Trophoblast cell (in vitro differentiated cells and primary cell): ENCODE data around the gene PROCR.
"Not testable (repeated sequence)": the region's sequence is repeated elsewhere in the genome, so short reads cannot be mapped to it uniquely, and the experiment has no call there.

Experiments
- DNase-seq, 2 donors: peaks; one replicate each; pipeline ENCODE4 v3.0.0-alpha.2; 2016
- H2AFZ ChIP-seq: 2 replicates; pipeline ENCODE4 v1.6.1; 2013; ENCODE audit warnings: low read length, moderate library complexity, mild to moderate bottlenecking; ENCODE audit not compliant: insufficient read depth, poor library complexity
- H2AK5ac ChIP-seq: 2 replicates; pipeline ENCODE4 v1.6.1; 2013; ENCODE audit warnings: mild to moderate bottlenecking, low read length
- H2BK120ac ChIP-seq: 2 replicates; pipeline ENCODE4 v1.6.1; 2013; ENCODE audit warnings: low read length, mild to moderate bottlenecking, moderate library complexity; ENCODE audit not compliant: insufficient read depth, poor library complexity
- H2BK12ac ChIP-seq: 2 replicates; pipeline ENCODE4 v1.6.1; 2013; ENCODE audit warnings: mild to moderate bottlenecking, low read length, moderate library complexity
- H2BK5ac ChIP-seq: 2 replicates; pipeline ENCODE4 v1.6.1; 2013; ENCODE audit warnings: low read length, low read depth, moderate library complexity, mild to moderate bottlenecking; ENCODE audit not compliant: poor library complexity
- H3K14ac ChIP-seq: 2 replicates; pipeline ENCODE4 v1.6.1; 2013; ENCODE audit warnings: mild to moderate bottlenecking, low read length
- H3K18ac ChIP-seq: 2 replicates; pipeline ENCODE4 v1.6.1; 2013; ENCODE audit warnings: mild to moderate bottlenecking, low read length
- H3K23ac ChIP-seq: 2 replicates; pipeline ENCODE4 v1.6.1; 2013; ENCODE audit warnings: low read length
- H3K27ac ChIP-seq: 2 replicates; pipeline ENCODE4 v1.5.1; 2013; ENCODE audit warnings: low read depth, mild to moderate bottlenecking, inconsistent platforms, low read length, moderate library complexity
- H3K27me3 ChIP-seq: 2 replicates; pipeline ENCODE4 v1.6.1; 2013; ENCODE audit warnings: inconsistent platforms, mild to moderate bottlenecking, low read length, moderate library complexity; ENCODE audit not compliant: insufficient read depth
- H3K36me3 ChIP-seq, 2 experiments: 1 replicate in 1 of 2; 2 replicates in 1 of 2; pipeline ENCODE4 v1.6.1; 2013; ENCODE audit warnings: low read length in 2 of 2, mild to moderate bottlenecking in 2 of 2, moderate library complexity in 1 of 2; ENCODE audit not compliant: insufficient read depth in 2 of 2, control insufficient read depth in 1 of 2
- H3K4ac ChIP-seq: 2 replicates; pipeline ENCODE4 v1.6.1; 2013; ENCODE audit warnings: low read depth, mild to moderate bottlenecking, low read length, moderate library complexity
- H3K4me1 ChIP-seq, 2 experiments: 1 replicate in 1 of 2; 2 replicates in 1 of 2; pipeline ENCODE4 v1.6.1; 2013; ENCODE audit warnings: low read length in 2 of 2, mild to moderate bottlenecking in 2 of 2, moderate library complexity in 1 of 2; ENCODE audit not compliant: insufficient read depth in 2 of 2, control insufficient read depth in 1 of 2
- H3K4me2 ChIP-seq: 2 replicates; pipeline ENCODE4 v1.6.1; 2013; ENCODE audit warnings: inconsistent platforms, mild to moderate bottlenecking, low read length, moderate library complexity
- H3K4me3 ChIP-seq: 2 replicates; pipeline ENCODE4 v1.5.1; 2013; ENCODE audit warnings: mild to moderate bottlenecking, low read depth, low read length, inconsistent platforms
- H3K79me1 ChIP-seq: one replicate; pipeline ENCODE4 v1.6.1; 2013; ENCODE audit warnings: low read length
- H3K79me2 ChIP-seq: 2 replicates; pipeline ENCODE4 v1.6.1; 2013; ENCODE audit warnings: low read length, mild to moderate bottlenecking; ENCODE audit not compliant: control insufficient read depth, insufficient read depth, poor library complexity
- H3K9ac ChIP-seq: 2 replicates; pipeline ENCODE4 v1.6.1; 2013; ENCODE audit warnings: mild to moderate bottlenecking, low read length
- H3K9me3 ChIP-seq: 2 replicates; pipeline ENCODE4 v1.6.1; 2013; ENCODE audit warnings: low read depth, mild to moderate bottlenecking, control low read depth, inconsistent platforms, low read length; ENCODE audit not compliant: insufficient read depth
- H4K12ac ChIP-seq: 2 replicates; pipeline ENCODE4 v1.6.1; 2013; ENCODE audit warnings: low read depth, mild to moderate bottlenecking, low read length, moderate library complexity
- H4K8ac ChIP-seq: 2 replicates; pipeline ENCODE4 v1.6.1; 2013; ENCODE audit warnings: low read depth, mild to moderate bottlenecking, low read length, moderate library complexity
- H4K91ac ChIP-seq: one replicate; pipeline ENCODE4 v1.6.1; 2013; ENCODE audit warnings: low read depth, mild to moderate bottlenecking, low read length, moderate library complexity
- WGBS: extraction: QIAGEN DNeasy Blood & Tissue Kit; methylation state at CpG from one replicate; pipeline ENCODE4 v1.1.7; 2013; ENCODE audit warnings: missing lambda C conversion rate; ENCODE audit not compliant: insufficient read length, insufficient coverage; ENCODE audit errors: extremely low coverage; 5-methylcytosine and 5-hydroxymethylcytosine counted together

The PROCR gene

GRCh38 chr20:35146299-35146919 is 25.5 kb upstream of the PROCR start:
- no peaks in the 10 kb centered on the region for H3K9me3 ChIP-seq
- H4K8ac ChIP-seq: peak overlapping the region; percentile 80
- peaks cover 9% of the 10 kb centered on the region for H3K79me2 ChIP-seq
- H3K4me1 ChIP-seq: peaks cover 5 to 8% of the 10 kb centered on the region in 2 experiments
- peaks cover 18% of the 10 kb centered on the region for H3K79me1 ChIP-seq
- peaks cover 3 to 13% of the 10 kb centered on the region in 2 experiments for H3K36me3 ChIP-seq
- peak overlapping the region; percentile 70 for H4K91ac ChIP-seq
- peak overlapping the region; percentile 81 for H3K14ac ChIP-seq
- DNase-seq: peak; percentile 7 to 53
- H2AFZ ChIP-seq: peak overlapping the region; percentile 93
- H2BK120ac ChIP-seq: peak overlapping the region; percentile 41
- H2BK5ac ChIP-seq: peak overlapping the region; percentile 37
- peak overlapping the region; percentile 66 for H2BK12ac ChIP-seq
- peak overlapping the region; percentile 83 for H3K9ac ChIP-seq
- peak overlapping the region; percentile 87 for H3K27ac ChIP-seq
- H4K12ac ChIP-seq: peak overlapping the region; percentile 37
- no peaks in the 10 kb centered on the region for H3K27me3 ChIP-seq
- H3K4ac ChIP-seq: peak overlapping the region; percentile 81
- H3K18ac ChIP-seq: peak overlapping the region; percentile 73
- peak overlapping the region; percentile 85 for H3K4me3 ChIP-seq
- no CpG with 5 or more reads among the region's 23 CpGs for WGBS
- no peak overlapping the region for H3K23ac ChIP-seq
- peak overlapping the region; percentile 95 for H3K4me2 ChIP-seq
- peak overlapping the region; percentile 51 for H2AK5ac ChIP-seq

- Histone ChIP-seq H3K27ac (peak within 1 kb of the TSS; percentile 87), H2BK120ac (peak within 1 kb of the TSS; percentile 74), H2BK5ac (peak within 1 kb of the TSS; percentile 89), H2AK5ac (peak within 1 kb of the TSS; percentile 51), H3K79me2 (peaks cover 9% of the 10 kb centered on the region), H4K12ac (peak within 1 kb of the TSS; percentile 65), H3K27me3 (no peaks in the 10 kb centered on the region), H3K9me3 (no peaks in the 10 kb centered on the region), H4K91ac (peak within 1 kb of the TSS; percentile 79), H3K14ac (peak within 1 kb of the TSS; percentile 81), H3K18ac (peak within 1 kb of the TSS; percentile 73), H3K36me3 (peaks cover 2 to 11% of the 10 kb centered on the region in 2 experiments), H4K8ac (peak within 1 kb of the TSS; percentile 80), H3K4ac (peak within 1 kb of the TSS; percentile 81), H3K4me2 (peak within 1 kb of the TSS; percentile 95), H2AFZ (peak within 1 kb of the TSS; percentile 93), H3K4me1 (peaks cover 5 to 8% of the 10 kb centered on the region in 2 experiments), H3K4me3 (peak within 1 kb of the TSS; percentile 85), H3K79me1 (peaks cover 18% of the 10 kb centered on the region), H3K9ac (peak within 1 kb of the TSS; percentile 83), H3K23ac (no peak within 1 kb of the TSS), H2BK12ac (peak within 1 kb of the TSS; percentile 66)
- DNase-seq: peak; percentile 99
- WGBS: no CpG with 5 or more reads among the region's 42 CpGs
These were observed 24.8 kb upstream of the PROCR start, which contains the start of gene EDEM2 for GRCh38 chr20:35146920-35147574. Gene EDEM2, minus strand, starts transcription at chr20:35147336. Its CDS starts 78 bp downstream, at chr20:35147258.

- H2AK5ac ChIP-seq, H3K4me3 ChIP-seq, H3K18ac ChIP-seq, H3K23ac ChIP-seq, H3K36me3 ChIP-seq, H3K79me2 ChIP-seq, H3K4ac ChIP-seq, H3K9ac ChIP-seq, H3K9me3 ChIP-seq, H3K4me1 ChIP-seq, H2AFZ ChIP-seq, H3K27me3 ChIP-seq, H2BK120ac ChIP-seq: not testable (repeated sequence)
- Histone ChIP-seq H4K12ac (peak overlapping the region; percentile 65), H2BK5ac (peak overlapping the region; percentile 89), H3K14ac (peak overlapping the region; percentile 79), H3K27ac (peak overlapping the region; percentile 87), H2BK12ac (peak overlapping the region; percentile 22), H3K4me2 (peak overlapping the region; percentile 65), H3K79me1 (peaks cover 18% of the 10 kb centered on the region), H4K8ac (peak overlapping the region; percentile 68), H4K91ac (peak overlapping the region; percentile 79)
- WGBS: no CpG with 5 or more reads among the region's 19 CpGs
- peak; percentile 62 to 84 for DNase-seq
These were observed 24.2 kb upstream of the PROCR start for GRCh38 chr20:35147575-35148071.

- Histone ChIP-seq H3K79me1 (peaks cover 18% of the 10 kb centered on the region), H3K9me3 (no peaks in the 10 kb centered on the region), H3K4me1 (peaks cover 5 to 8% of the 10 kb centered on the region in 2 experiments), H2AFZ (no peak overlapping the region), H3K4me2 (no peak overlapping the region), H2BK120ac (no peak overlapping the region), H3K23ac (no peak overlapping the region), H2BK12ac (no peak overlapping the region), H3K36me3 (no peaks in the 10 kb centered on the region), H2AK5ac (no peak overlapping the region), H3K4ac (no peak overlapping the region), H4K12ac (no peak overlapping the region), H3K79me2 (peaks cover 9% of the 10 kb centered on the region), H3K27ac (no peak overlapping the region), H3K27me3 (no peaks in the 10 kb centered on the region), H2BK5ac (no peak overlapping the region), H3K14ac (no peak overlapping the region), H3K9ac (no peak overlapping the region), H4K91ac (no peak overlapping the region), H3K18ac (no peak overlapping the region), H4K8ac (no peak overlapping the region), H3K4me3 (no peak overlapping the region)
- WGBS: no CpG with 5 or more reads among the region's 6 CpGs
- no peak for DNase-seq
These were observed 20.9 kb upstream of the PROCR start for GRCh38 chr20:35150846-35151579.
